SK-N-SH treated with all-trans-retinoic acid at 6 μM for 48 hours (cell line): Measurements from ENCODE around the gene ANKRD44.

Experiments used
- ATAC-seq: fragments of 200-7000 bp; cut with Tn5 transposase; 3 replicates; pipeline ENCODE4 v1.9.1; 2020; ENCODE audit warnings: mild to moderate bottlenecking, moderate library complexity
- ARNTL ChIP-seq: fragments of 450-650 bp; formaldehyde crosslinking; IDR thresholded peaks from 2 replicates; pipeline ENCODE4 v1.5.0; 2020; ENCODE audit warnings: low read depth, mild to moderate bottlenecking, moderate library complexity, borderline replicate concordance
- BACH2 ChIP-seq: fragments of 250-450 bp; sonication (Bioruptor Pico); IDR thresholded peaks from 2 replicates; pipeline ENCODE4 v1.9.0; 2021; ENCODE audit warnings: mild to moderate bottlenecking, borderline replicate concordance
- CREB5 ChIP-seq: fragments of 250-450 bp; sonication (Bioruptor Pico); IDR thresholded peaks from 2 replicates; pipeline ENCODE4 v1.5.1; 2020; ENCODE audit warnings: low read depth, mild to moderate bottlenecking, moderate library complexity
- CSDC2 ChIP-seq: fragments of 250-450 bp; sonication (Bioruptor Pico); IDR thresholded peaks from 2 replicates; pipeline ENCODE4 v1.5.0; 2020; ENCODE audit warnings: mild to moderate bottlenecking, moderate library complexity
- CSRNP3 ChIP-seq: fragments of 250-450 bp; sonication (Bioruptor Pico); IDR thresholded peaks from 2 replicates; pipeline ENCODE4 v1.5.1; 2021; ENCODE audit warnings: mild to moderate bottlenecking, moderate library complexity
- ESRRG ChIP-seq: fragments of 250-450 bp; sonication (Bioruptor Pico); IDR thresholded peaks from 2 replicates; pipeline ENCODE4 v1.6.1; 2021; ENCODE audit warnings: mild to moderate bottlenecking
- GLIS3 ChIP-seq: fragments of 250-450 bp; sonication (Bioruptor Pico); IDR thresholded peaks from 2 replicates; pipeline ENCODE4 v1.5.0; 2020; ENCODE audit warnings: mild to moderate bottlenecking, moderate library complexity
- ISL1 ChIP-seq: fragments of 250-450 bp; sonication (Bioruptor Pico); IDR thresholded peaks from 2 replicates; pipeline ENCODE4 v2.1.2; 2022; ENCODE audit warnings: mild to moderate bottlenecking, moderate library complexity
- OSR1 ChIP-seq: fragments of 250-450 bp; sonication (Bioruptor Pico); IDR thresholded peaks from 2 replicates; pipeline ENCODE4 v1.8.0; 2022; ENCODE audit warnings: moderate library complexity, mild to moderate bottlenecking, inconsistent platforms
- PATZ1 ChIP-seq: fragments of 250-450 bp; sonication (Bioruptor Pico); IDR thresholded peaks from 2 replicates; pipeline ENCODE4 v1.8.0; 2020; ENCODE audit warnings: mild to moderate bottlenecking, moderate library complexity, borderline replicate concordance
- POU6F1 ChIP-seq: fragments of 250-450 bp; sonication (Bioruptor Pico); IDR thresholded peaks from 2 replicates; pipeline ENCODE4 v1.8.0; 2021; ENCODE audit warnings: low read depth, mild to moderate bottlenecking, moderate library complexity, borderline replicate concordance
- PPARA ChIP-seq: fragments of 250-450 bp; sonication (Bioruptor Pico); IDR thresholded peaks from 2 replicates; pipeline ENCODE4 v1.5.0; 2020; ENCODE audit warnings: mild to moderate bottlenecking, borderline replicate concordance
- RARB ChIP-seq: fragments of 250-450 bp; sonication (Bioruptor Pico); IDR thresholded peaks from 2 replicates; pipeline ENCODE4 v1.8.0; 2021; ENCODE audit warnings: mild to moderate bottlenecking, moderate library complexity
- SNAI2 ChIP-seq: fragments of 250-450 bp; sonication (Bioruptor Pico); IDR thresholded peaks from 2 replicates; pipeline ENCODE4 v1.5.0; 2020; ENCODE audit warnings: mild to moderate bottlenecking, moderate library complexity
- TCF4 ChIP-seq: fragments of 250-450 bp; sonication (Bioruptor Pico); IDR thresholded peaks from 2 replicates; pipeline ENCODE4 v1.8.0; 2021; ENCODE audit warnings: mild to moderate bottlenecking, moderate library complexity, borderline replicate concordance
- TSHZ2 ChIP-seq: fragments of 250-450 bp; sonication (Bioruptor Pico); IDR thresholded peaks from 2 replicates; pipeline ENCODE4 v1.5.0; 2020; ENCODE audit warnings: mild to moderate bottlenecking, moderate library complexity
- ZFP3 ChIP-seq: fragments of 250-450 bp; sonication (Bioruptor Pico); IDR thresholded peaks from 2 replicates; pipeline ENCODE4 v1.5.0; 2020; ENCODE audit warnings: mild to moderate bottlenecking, moderate library complexity
- ZFP30 ChIP-seq: fragments of 450-650 bp; formaldehyde crosslinking; IDR thresholded peaks from 2 replicates; pipeline ENCODE4 v1.5.0; 2022; ENCODE audit warnings: mild to moderate bottlenecking, moderate library complexity
- ZNF565 ChIP-seq: fragments of 450-650 bp; formaldehyde crosslinking; conservative IDR thresholded peaks from 2 replicates; pipeline ENCODE4 v1.5.0; 2020; ENCODE audit warnings: low read depth, mild to moderate bottlenecking, moderate library complexity
- ZNF70 ChIP-seq: fragments of 450-650 bp; formaldehyde crosslinking; IDR thresholded peaks from 2 replicates; pipeline ENCODE4 v1.5.0; 2020; ENCODE audit warnings: mild to moderate bottlenecking, moderate library complexity
- ZNF8 ChIP-seq: fragments of 450-650 bp; formaldehyde crosslinking; IDR thresholded peaks from 2 replicates; pipeline ENCODE4 v1.5.0; 2020; ENCODE audit warnings: mild to moderate bottlenecking, moderate library complexity

Gene ANKRD44

GRCh38 chr2:196959281-196959680, 351.3 kb downstream of the ANKRD44 start:
- ATAC-seq = no peak
- TF ChIP-seq CREB5 (CRISPR knock-in tag) (no peak), TCF4 (CRISPR knock-in tag) (no peak), ISL1 (no peak), CSRNP3 (CRISPR knock-in tag) (no peak), CSDC2 (CRISPR knock-in tag) (no peak), BACH2 (CRISPR knock-in tag) (no peak), GLIS3 (CRISPR knock-in tag) (no peak), ZNF70 (CRISPR knock-in tag) (no peak), ZNF8 (CRISPR knock-in tag) (no peak), ARNTL (CRISPR knock-in tag) (no peak), PPARA (CRISPR knock-in tag) (no peak)

- ATAC-seq = no peak
- TF ChIP-seq PPARA (CRISPR knock-in tag) (no peak), ARNTL (CRISPR knock-in tag) (no peak)
Measured at GRCh38 chr2:196957881-196958525, 352.6 kb downstream of the ANKRD44 start.

- ATAC-seq = no peak
- no peak for TF ChIP-seq ZNF8 (CRISPR knock-in tag)
- TF ChIP-seq ISL1 = no peak
Measured at GRCh38 chr2:196957442-196957841, 353.1 kb downstream of the ANKRD44 start.

- ATAC-seq = no peak
- TF ChIP-seq CREB5 (CRISPR knock-in tag) (no peak), ISL1 (no peak), ZFP30 (CRISPR knock-in tag) (no peak), ARNTL (CRISPR knock-in tag) (no peak), POU6F1 (CRISPR knock-in tag) (no peak), TSHZ2 (CRISPR knock-in tag) (no peak), CSRNP3 (CRISPR knock-in tag) (no peak), OSR1 (CRISPR knock-in tag) (no peak), BACH2 (CRISPR knock-in tag) (no peak), RARB (CRISPR knock-in tag) (no peak), SNAI2 (CRISPR knock-in tag) (no peak), ZNF70 (CRISPR knock-in tag) (no peak), ZNF8 (CRISPR knock-in tag) (no peak), ZNF565 (CRISPR knock-in tag) (no peak), PATZ1 (CRISPR knock-in tag) (no peak), CSDC2 (CRISPR knock-in tag) (no peak), ESRRG (CRISPR knock-in tag) (no peak), PPARA (CRISPR knock-in tag) (no peak), ZFP3 (no peak), GLIS3 (CRISPR knock-in tag) (no peak)
Measured at GRCh38 chr2:196956069-196956468, 354.5 kb downstream of the ANKRD44 start.
